Mesendoderm (in vitro differentiated cells): ENCODE measurements around the gene FAM217A.
"Not testable (repeated sequence)": the region's sequence is repeated elsewhere in the genome, so short reads cannot be mapped to it uniquely, and the experiment has no call there.

Experiments used
- DNase-seq: peaks from one replicate; pipeline ENCODE4 v3.0.0; 2013
- H2AK5ac ChIP-seq: 2 replicates; pipeline ENCODE4 v1.6.1; 2013; ENCODE audit warnings: low read length, inconsistent platforms
- H2BK120ac ChIP-seq: 2 replicates; pipeline ENCODE4 v1.6.1; 2013; ENCODE audit warnings: low read depth, mild to moderate bottlenecking, low read length, moderate library complexity, mixed read lengths
- H2BK15ac ChIP-seq: replicated peaks from 2 replicates; pipeline ENCODE4 v1.6.1; 2013; ENCODE audit warnings: low read depth, mild to moderate bottlenecking, moderate library complexity
- H2BK5ac ChIP-seq: 2 replicates; pipeline ENCODE4 v1.6.1; 2013; ENCODE audit warnings: low read length, inconsistent platforms
- H3K18ac ChIP-seq: 2 replicates; pipeline ENCODE4 v1.6.1; 2013; ENCODE audit warnings: mild to moderate bottlenecking, low read length, mixed read lengths
- H3K23ac ChIP-seq: one replicate; pipeline ENCODE4 v1.6.1; 2013; ENCODE audit warnings: low read length
- H3K27ac ChIP-seq: 2 replicates; pipeline ENCODE4 v1.5.1; 2013; ENCODE audit warnings: low read depth, mild to moderate bottlenecking, inconsistent platforms, low read length, moderate library complexity
- H3K27me3 ChIP-seq: 2 replicates; pipeline ENCODE4 v1.6.1; 2013; ENCODE audit warnings: low read length, control low read depth, mild to moderate bottlenecking, inconsistent platforms; ENCODE audit not compliant: insufficient read depth, poor library complexity
- H3K36me3 ChIP-seq: 2 replicates; pipeline ENCODE4 v1.6.1; 2013; ENCODE audit warnings: low read length, inconsistent platforms; ENCODE audit not compliant: control insufficient read depth, insufficient read depth
- H3K4ac ChIP-seq: one replicate; pipeline ENCODE4 v1.6.1; 2013; ENCODE audit warnings: low read depth, mild to moderate bottlenecking, low read length, moderate library complexity
- H3K4me1 ChIP-seq: 2 replicates; pipeline ENCODE4 v1.6.1; 2013; ENCODE audit warnings: low read depth, low read length, inconsistent platforms; ENCODE audit not compliant: control insufficient read depth
- H3K4me2 ChIP-seq: 2 replicates; pipeline ENCODE4 v1.6.1; 2013; ENCODE audit warnings: low read length
- H3K4me3 ChIP-seq: 2 replicates; pipeline ENCODE4 v1.5.1; 2013; ENCODE audit warnings: mild to moderate bottlenecking, low read length
- H3K56ac ChIP-seq: one replicate; pipeline ENCODE4 v1.6.1; 2013; ENCODE audit warnings: low read length
- H3K79me1 ChIP-seq: 2 replicates; pipeline ENCODE4 v1.6.1; 2013; ENCODE audit warnings: low read length, inconsistent platforms
- H3K79me2 ChIP-seq: 2 replicates; pipeline ENCODE4 v1.6.1; 2013; ENCODE audit warnings: mild to moderate bottlenecking, low read length; ENCODE audit not compliant: control insufficient read depth, insufficient read depth
- H3K9ac ChIP-seq: 2 replicates; pipeline ENCODE4 v1.6.1; 2013; ENCODE audit warnings: low read length, inconsistent platforms
- H4K5ac ChIP-seq: one replicate; pipeline ENCODE4 v1.6.1; 2013; ENCODE audit warnings: low read length
- H4K8ac ChIP-seq: one replicate; pipeline ENCODE4 v1.6.1; 2013; ENCODE audit warnings: low read depth, mild to moderate bottlenecking, control low read depth, low read length, moderate library complexity
- WGBS: extraction: QIAGEN DNeasy Blood & Tissue Kit; methylation state at CpG from one replicate; pipeline ENCODE4 v1.1.7; 2013; ENCODE audit warnings: low lambda C conversion rate, missing lambda C conversion rate; ENCODE audit not compliant: insufficient coverage; ENCODE audit errors: extremely low coverage; 5-methylcytosine and 5-hydroxymethylcytosine counted together

FAM217A gene

DNA sequence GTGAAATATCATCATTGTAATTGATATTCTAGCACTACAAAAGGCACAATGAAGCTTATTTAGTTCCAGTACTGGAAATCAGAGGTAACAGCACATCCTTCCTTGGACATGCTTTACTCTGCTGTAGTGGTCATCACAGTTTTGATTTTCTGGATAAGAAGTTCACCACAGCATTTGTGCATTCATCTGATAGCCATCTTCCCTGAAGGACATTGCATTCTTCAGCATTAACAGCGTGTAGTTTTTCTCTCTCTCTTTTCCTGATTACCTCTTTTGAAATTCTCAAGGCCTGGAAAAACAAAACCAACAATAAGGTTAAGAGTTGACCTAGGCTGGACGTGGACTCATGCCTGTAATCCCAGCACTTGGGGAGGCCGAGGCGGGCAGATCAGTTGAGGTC lies 36.8 kb upstream of the FAM217A start:
- Histone ChIP-seq H3K4me2 (no peak overlapping the region), H3K36me3 (peaks cover 3% of the 10 kb centered on the region), H2AK5ac (no peak overlapping the region), H3K79me1 (no peaks in the 10 kb centered on the region), H3K9ac (no peak overlapping the region), H3K18ac (no peak overlapping the region), H3K79me2 (no peaks in the 10 kb centered on the region), H3K27ac (no peak overlapping the region), H2BK15ac (no peak overlapping the region), H4K5ac (no peak overlapping the region), H3K27me3 (no peaks in the 10 kb centered on the region), H3K4me3 (no peak overlapping the region), H3K4ac (no peak overlapping the region), H4K8ac (no peak overlapping the region), H3K4me1 (no peaks in the 10 kb centered on the region), H2BK5ac (no peak overlapping the region), H3K23ac (no peak overlapping the region), H3K56ac (no peak overlapping the region), H2BK120ac (no peak overlapping the region)
- no peak for DNase-seq
- no CpG with 5 or more reads among the region's 4 CpGs for WGBS

DNA sequence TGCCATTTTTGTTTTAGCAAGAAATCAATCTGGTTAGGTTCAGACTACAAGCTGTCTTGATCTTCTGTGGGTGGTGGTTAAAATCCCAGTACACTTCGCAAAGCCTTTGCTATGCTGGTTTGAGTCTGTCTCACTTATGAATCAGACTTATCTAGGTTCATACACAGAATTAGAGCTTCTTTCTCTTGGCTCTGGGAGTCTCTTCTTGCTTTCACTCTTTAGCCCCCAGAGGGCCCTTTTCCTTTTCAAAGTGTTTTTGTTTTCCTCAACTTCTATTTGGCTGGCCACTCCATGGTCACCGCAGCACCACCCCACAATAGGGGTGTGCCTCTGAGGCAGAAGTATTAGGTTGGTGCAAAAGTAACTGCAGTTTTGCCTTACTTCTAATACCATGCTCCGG lies 35.2 kb upstream of the FAM217A start:
- Histone ChIP-seq H3K79me1 (no peaks in the 10 kb centered on the region), H3K9ac (no peak overlapping the region), H4K5ac (no peak overlapping the region), H3K18ac (no peak overlapping the region), H3K4me1 (no peaks in the 10 kb centered on the region), H3K4me3 (no peak overlapping the region), H2BK120ac (no peak overlapping the region), H3K4ac (no peak overlapping the region), H3K23ac (no peak overlapping the region), H2BK15ac (no peak overlapping the region), H3K27me3 (no peaks in the 10 kb centered on the region), H3K79me2 (no peaks in the 10 kb centered on the region), H4K8ac (no peak overlapping the region), H3K27ac (no peak overlapping the region), H3K56ac (no peak overlapping the region), H2AK5ac (no peak overlapping the region), H3K36me3 (peaks cover 3% of the 10 kb centered on the region), H3K4me2 (no peak overlapping the region), H2BK5ac (no peak overlapping the region)
- no CpG with 5 or more reads among the region's 3 CpGs for WGBS
- DNase-seq, result no peak

DNA sequence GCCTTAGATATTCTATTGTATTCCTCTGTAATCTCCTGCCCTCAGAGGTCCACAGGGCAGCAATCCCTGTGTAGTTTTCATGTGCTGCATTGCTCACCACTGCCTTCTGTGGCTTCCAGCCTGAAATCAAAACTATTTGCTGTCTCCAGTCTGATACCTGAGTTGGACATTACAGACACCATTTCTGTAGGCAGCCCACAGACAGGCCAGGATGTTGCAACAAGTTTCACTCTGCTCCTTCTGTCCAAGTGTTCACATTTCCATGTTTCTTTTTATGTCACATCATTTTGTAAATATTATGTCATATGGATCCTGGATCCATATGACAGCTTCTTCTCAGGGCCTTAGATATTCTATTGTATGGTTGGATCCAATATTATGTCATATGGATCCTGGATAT lies 34.7 kb upstream of the FAM217A start:
- no peaks in the 10 kb centered on the region for H3K79me1 ChIP-seq
- H4K8ac ChIP-seq, result no peak overlapping the region
- no peak overlapping the region for H2BK5ac ChIP-seq
- H3K27ac ChIP-seq, result no peak overlapping the region
- H3K4me3 ChIP-seq, result no peak overlapping the region
- H3K18ac ChIP-seq, result no peak overlapping the region
- DNase-seq, result no peak
- H3K56ac ChIP-seq, result no peak overlapping the region
- H3K79me2 ChIP-seq, result no peaks in the 10 kb centered on the region
- no peak overlapping the region for H2AK5ac ChIP-seq
- no peak overlapping the region for H4K5ac ChIP-seq
- H3K9ac ChIP-seq, result no peak overlapping the region
- no peak overlapping the region for H3K4ac ChIP-seq
- H3K23ac ChIP-seq, result no peak overlapping the region
- H3K27me3 ChIP-seq, result no peaks in the 10 kb centered on the region
- peaks cover 3% of the 10 kb centered on the region for H3K36me3 ChIP-seq
- H3K4me2 ChIP-seq, result no peak overlapping the region
- H2BK120ac ChIP-seq, result no peak overlapping the region
- no peak overlapping the region for H2BK15ac ChIP-seq
- no peaks in the 10 kb centered on the region for H3K4me1 ChIP-seq

DNA sequence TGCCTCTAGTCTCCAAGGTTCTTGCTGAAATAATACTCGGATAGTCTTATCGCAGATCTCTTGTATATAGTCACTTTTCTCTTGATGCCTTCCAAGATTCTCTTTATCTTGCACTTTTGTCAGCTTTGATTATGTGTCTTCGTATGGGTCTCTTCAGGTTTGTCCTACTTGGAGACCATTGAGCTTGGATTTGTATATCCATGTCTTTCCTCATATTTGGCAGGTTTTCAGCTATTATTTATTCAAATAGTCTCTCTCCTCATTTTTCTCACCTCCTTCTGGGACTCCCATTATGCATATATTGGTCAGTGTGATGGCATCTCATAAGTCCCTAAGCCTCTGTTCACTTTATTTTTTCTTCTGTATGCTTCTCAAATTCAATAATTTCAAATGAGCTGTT lies 33.4 kb upstream of the FAM217A start:
- no peak overlapping the region for H2BK15ac ChIP-seq
- no peak overlapping the region for H2BK120ac ChIP-seq
- H3K4ac ChIP-seq, result no peak overlapping the region
- DNase-seq, result no peak
- H3K9ac ChIP-seq, result no peak overlapping the region
- no peak overlapping the region for H3K23ac ChIP-seq
- H3K56ac ChIP-seq, result no peak overlapping the region
- no peaks in the 10 kb centered on the region for H3K79me1 ChIP-seq
- no peak overlapping the region for H2AK5ac ChIP-seq
- peaks cover 3% of the 10 kb centered on the region for H3K36me3 ChIP-seq
- WGBS, result no CpG with 5 or more reads among the region's 3 CpGs
- no peak overlapping the region for H3K18ac ChIP-seq
- no peak overlapping the region for H3K27ac ChIP-seq
- no peak overlapping the region for H4K5ac ChIP-seq
- no peaks in the 10 kb centered on the region for H3K79me2 ChIP-seq
- H2BK5ac ChIP-seq, result no peak overlapping the region
- no peak overlapping the region for H4K8ac ChIP-seq
- H3K4me2 ChIP-seq, result no peak overlapping the region
- no peaks in the 10 kb centered on the region for H3K27me3 ChIP-seq
- H3K4me3 ChIP-seq, result no peak overlapping the region
- H3K4me1 ChIP-seq, result no peaks in the 10 kb centered on the region

DNA sequence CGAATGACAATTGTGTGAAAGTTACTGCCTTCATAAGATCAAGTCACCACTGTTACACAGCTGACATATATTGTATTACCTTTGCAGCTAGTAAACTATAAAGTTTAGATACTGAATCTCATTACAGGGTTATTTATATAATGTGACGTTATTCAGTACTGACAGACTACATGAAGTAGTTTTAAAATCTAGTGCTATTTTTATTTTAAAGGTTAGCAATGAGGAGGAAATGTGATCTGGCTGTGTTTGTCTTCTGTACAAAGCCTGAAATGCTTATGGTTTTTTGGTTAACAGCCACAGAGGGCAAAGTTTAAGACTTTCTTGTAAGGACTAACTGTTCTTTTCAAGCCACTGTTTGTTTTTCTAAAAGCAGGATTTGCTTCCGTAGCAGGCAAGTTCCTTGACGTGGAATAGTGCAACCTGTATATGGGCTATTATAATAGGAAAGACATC lies 30.5 kb upstream of the FAM217A start:
- not testable (repeated sequence) for H3K4me3 ChIP-seq, H3K27me3 ChIP-seq, H3K18ac ChIP-seq, DNase-seq, H3K79me2 ChIP-seq, H3K4me2 ChIP-seq, H2BK15ac ChIP-seq, H3K56ac ChIP-seq, H3K4me1 ChIP-seq, H3K9ac ChIP-seq, H4K5ac ChIP-seq, H3K23ac ChIP-seq, H2BK5ac ChIP-seq, H3K27ac ChIP-seq, H2AK5ac ChIP-seq, H3K79me1 ChIP-seq, H3K4ac ChIP-seq, H4K8ac ChIP-seq, H3K36me3 ChIP-seq, H2BK120ac ChIP-seq
- WGBS, result no CpG with 5 or more reads among the region's 4 CpGs

DNA sequence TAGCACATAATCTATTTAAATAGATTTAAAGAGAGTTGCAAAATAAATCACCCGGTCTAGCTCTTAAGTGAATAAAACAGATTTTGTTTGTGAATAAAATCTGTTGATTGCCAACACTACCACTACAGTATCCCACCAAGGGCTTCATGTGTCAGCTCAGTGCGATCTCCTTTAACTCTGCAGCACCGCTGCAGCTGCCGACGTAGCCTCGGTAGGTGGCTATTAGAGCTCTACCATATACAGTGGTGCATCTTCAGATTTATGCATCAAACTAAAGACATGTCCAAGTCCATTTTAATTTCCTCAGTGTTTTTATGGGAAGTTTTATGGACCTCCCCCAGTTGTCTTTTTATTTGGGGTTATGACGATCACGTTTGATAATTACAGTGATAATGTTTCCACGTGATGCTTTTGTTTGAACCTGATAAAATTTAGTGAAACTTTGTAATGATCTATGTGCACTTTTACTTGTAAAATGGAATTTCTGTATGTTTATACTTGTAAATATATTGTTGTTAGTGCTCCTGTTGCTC lies 29.7 kb upstream of the FAM217A start:
- Histone ChIP-seq H2BK15ac (no peak overlapping the region), H3K18ac (no peak overlapping the region), H2BK5ac (no peak overlapping the region), H3K36me3 (no peaks in the 10 kb centered on the region), H4K5ac (no peak overlapping the region), H3K4ac (no peak overlapping the region), H3K27ac (no peak overlapping the region), H3K56ac (no peak overlapping the region), H3K9ac (no peak overlapping the region), H3K23ac (no peak overlapping the region), H3K4me3 (no peak overlapping the region), H3K4me2 (no peak overlapping the region), H2AK5ac (no peak overlapping the region), H2BK120ac (no peak overlapping the region), H4K8ac (no peak overlapping the region), H3K79me2 (no peaks in the 10 kb centered on the region), H3K4me1 (no peaks in the 10 kb centered on the region), H3K27me3 (no peaks in the 10 kb centered on the region), H3K79me1 (no peaks in the 10 kb centered on the region)
- no peak for DNase-seq
- no CpG with 5 or more reads among the region's 9 CpGs for WGBS
